ENCODE measurements around the gene LGI2. TPM values are rescaled to one million over a fixed set of nuclear protein-coding genes. Genes with fewer than 3 reads are reported as not detected.
A peak's percentile ranks its signal among the peaks of the same experiment; 100 is the strongest.

Gene LGI2
- total RNA-seq, 2 donors from 2014 or later: 3.7 to 4.0 TPM

DNA sequence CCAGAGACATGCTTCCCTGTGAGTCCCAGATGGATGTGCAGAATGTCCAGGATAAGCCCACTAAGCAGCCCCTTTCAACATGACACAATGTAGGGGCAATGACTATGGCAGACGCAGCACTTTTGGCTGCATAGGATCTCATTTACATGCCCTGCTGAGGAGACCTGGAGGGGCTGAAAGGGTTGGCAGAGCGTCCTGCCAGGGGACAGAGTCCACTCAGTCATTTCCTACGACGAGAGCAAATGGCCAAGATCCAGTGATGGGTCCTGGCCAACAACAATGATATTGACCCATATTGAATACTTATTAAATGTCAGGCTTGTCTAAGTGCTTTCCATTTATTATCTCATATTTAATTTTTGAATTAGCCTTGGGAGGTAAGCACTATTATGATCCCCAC lies 41.4 kb downstream of the LGI2 start:
- DNase-seq (ENCODE audit: low spot score): no peak
- TF ChIP-seq, protein P1, sequence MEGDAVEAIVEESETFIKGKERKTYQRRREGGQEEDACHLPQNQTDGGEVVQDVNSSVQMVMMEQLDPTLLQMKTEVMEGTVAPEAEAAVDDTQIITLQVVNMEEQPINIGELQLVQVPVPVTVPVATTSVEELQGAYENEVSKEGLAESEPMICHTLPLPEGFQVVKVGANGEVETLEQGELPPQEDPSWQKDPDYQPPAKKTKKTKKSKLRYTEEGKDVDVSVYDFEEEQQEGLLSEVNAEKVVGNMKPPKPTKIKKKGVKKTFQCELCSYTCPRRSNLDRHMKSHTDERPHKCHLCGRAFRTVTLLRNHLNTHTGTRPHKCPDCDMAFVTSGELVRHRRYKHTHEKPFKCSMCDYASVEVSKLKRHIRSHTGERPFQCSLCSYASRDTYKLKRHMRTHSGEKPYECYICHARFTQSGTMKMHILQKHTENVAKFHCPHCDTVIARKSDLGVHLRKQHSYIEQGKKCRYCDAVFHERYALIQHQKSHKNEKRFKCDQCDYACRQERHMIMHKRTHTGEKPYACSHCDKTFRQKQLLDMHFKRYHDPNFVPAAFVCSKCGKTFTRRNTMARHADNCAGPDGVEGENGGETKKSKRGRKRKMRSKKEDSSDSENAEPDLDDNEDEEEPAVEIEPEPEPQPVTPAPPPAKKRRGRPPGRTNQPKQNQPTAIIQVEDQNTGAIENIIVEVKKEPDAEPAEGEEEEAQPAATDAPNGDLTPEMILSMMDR (IDR thresholded peaks at IDR 0.05): no peak
- Histone ChIP-seq H3K4me3 (no peak overlapping the region), H3K9me3 (no peaks in the 10 kb centered on the region), H3K36me3 (no peaks in the 10 kb centered on the region), H3K4me1 (ENCODE audit: control insufficient read depth in 1 of 2, low read depth in 2 of 2) (no peaks in the 10 kb centered on the region), H3K27ac (no peak overlapping the region), H3K27me3 (replicated peaks; ENCODE audit: insufficient read depth) (no peaks in the 10 kb centered on the region)
- ATAC-seq (ENCODE audit: insufficient number of reproducible peaks, low FRiP score, low read depth): no peak

DNA sequence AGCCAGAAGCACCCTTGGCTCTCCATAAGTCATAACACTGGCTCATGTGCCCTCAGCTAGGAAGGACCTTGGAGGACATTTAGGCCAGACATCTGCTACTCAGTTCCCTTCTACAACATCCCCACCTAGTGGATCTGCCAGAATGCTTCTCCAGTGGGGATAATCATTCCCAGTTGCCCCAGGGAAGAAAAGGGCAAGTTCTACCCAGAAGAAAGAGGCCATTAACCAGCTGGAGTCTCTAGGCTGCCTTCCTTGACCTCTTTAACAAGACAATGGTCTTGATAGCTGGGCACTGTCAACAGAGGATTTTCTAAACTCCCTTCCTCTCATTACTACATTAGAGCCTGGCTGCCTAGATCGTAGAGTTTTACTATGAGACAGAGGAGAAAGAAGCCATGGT lies 42.0 kb downstream of the LGI2 start:
- Histone ChIP-seq H3K27ac (no peak overlapping the region), H3K9me3 (no peaks in the 10 kb centered on the region), H3K27me3 (replicated peaks; ENCODE audit: insufficient read depth) (no peaks in the 10 kb centered on the region), H3K36me3 (no peaks in the 10 kb centered on the region), H3K4me3 (no peak overlapping the region), H3K4me1 (ENCODE audit: control insufficient read depth in 1 of 2, low read depth in 2 of 2) (no peaks in the 10 kb centered on the region)
- ATAC-seq (ENCODE audit: insufficient number of reproducible peaks, low FRiP score, low read depth): peak; percentile 50
- TF ChIP-seq, protein P1 (IDR thresholded peaks at IDR 0.05): peak; percentile 34
- DNase-seq (ENCODE audit: low spot score): no peak

DNA sequence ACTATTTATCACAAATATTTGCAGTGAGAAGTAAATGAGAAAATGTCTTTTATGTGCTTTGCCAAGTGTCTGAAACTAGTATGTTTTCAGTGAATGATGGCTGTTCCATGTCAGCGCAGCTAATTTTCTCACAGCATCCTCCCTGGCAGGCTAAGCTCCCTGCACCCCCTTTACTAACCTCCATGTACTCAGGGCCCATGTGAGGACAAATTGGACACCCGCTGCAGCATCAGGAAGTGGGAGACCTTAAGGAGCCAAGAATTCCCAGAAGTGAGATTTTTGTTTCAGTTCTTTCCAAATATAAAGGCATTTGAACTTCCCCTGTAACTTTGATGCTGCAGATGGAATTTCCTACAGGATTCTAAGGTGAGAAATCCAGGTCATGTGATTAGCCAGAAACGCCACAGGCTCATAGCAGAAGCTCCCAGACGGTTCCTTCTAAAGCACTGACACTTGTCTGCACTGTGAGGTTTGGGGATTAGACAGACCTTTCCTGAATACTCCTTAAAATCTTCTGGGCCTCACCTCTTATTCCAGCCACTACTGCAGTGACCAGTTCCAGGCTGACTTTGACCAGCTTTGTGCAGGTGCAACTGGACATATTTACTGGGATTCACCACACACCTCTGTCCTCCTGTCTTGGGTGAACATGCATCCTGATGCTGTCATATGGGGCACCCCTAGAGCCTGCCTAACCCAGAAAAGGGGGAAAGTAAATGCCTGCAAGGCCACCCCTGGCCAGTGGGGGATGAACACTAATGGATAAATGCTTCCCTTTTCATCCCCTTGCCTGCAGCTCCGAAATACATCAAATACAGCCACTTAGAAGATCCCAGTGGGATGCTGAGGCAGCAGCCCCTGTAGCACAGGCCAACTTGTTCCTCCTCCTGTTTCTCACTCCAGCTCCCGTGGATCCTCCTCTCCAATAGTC lies 45.9 kb downstream of the LGI2 start:
- Histone ChIP-seq H3K4me3 (no peak overlapping the region), H3K27me3 (replicated peaks; ENCODE audit: insufficient read depth) (no peaks in the 10 kb centered on the region), H3K36me3 (no peaks in the 10 kb centered on the region), H3K4me1 (ENCODE audit: control insufficient read depth in 1 of 2, low read depth in 2 of 2) (peaks cover 0 to 4% of the 10 kb centered on the region in 2 donors), H3K9me3 (no peaks in the 10 kb centered on the region), H3K27ac (no peak overlapping the region)
- DNase-seq (ENCODE audit: low spot score) (no peak), ATAC-seq (ENCODE audit: insufficient number of reproducible peaks, low FRiP score, low read depth) (no peak)
- TF ChIP-seq, protein P1 (IDR thresholded peaks at IDR 0.05): no peak

DNA sequence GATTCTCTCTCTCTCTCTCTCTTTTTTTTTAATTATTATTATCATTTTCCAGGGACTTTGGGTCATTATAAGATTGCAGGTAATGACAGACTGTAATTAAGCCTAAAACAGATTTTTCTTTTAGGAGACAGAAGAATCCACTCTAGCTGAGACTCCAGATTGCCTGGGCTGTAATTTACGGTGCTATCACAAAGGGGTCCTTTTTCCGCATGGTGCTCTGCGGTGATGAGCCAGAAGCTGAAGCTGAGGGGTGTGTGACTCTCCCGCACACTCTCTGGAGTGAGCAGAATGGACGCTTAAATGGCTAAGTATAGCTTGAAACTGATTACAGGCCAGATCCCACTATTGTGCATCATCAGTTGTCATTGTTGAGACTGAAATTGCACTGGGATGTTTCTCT lies 50.0 kb downstream of the LGI2 start:
- TF ChIP-seq, protein P1 (IDR thresholded peaks at IDR 0.05): no peak
- no peak overlapping the region for H3K27ac ChIP-seq
- no peaks in the 10 kb centered on the region for H3K9me3 ChIP-seq
- H3K36me3 ChIP-seq: no peaks in the 10 kb centered on the region
- ATAC-seq (ENCODE audit: insufficient number of reproducible peaks, low FRiP score, low read depth): no peak
- peaks cover 0 to 4% of the 10 kb centered on the region in 2 donors for H3K4me1 ChIP-seq (ENCODE audit: control insufficient read depth in 1 of 2, low read depth in 2 of 2)
- H3K27me3 ChIP-seq (replicated peaks; ENCODE audit: insufficient read depth): no peaks in the 10 kb centered on the region
- H3K4me3 ChIP-seq: no peak overlapping the region
- no peak for DNase-seq (ENCODE audit: low spot score)

DNA sequence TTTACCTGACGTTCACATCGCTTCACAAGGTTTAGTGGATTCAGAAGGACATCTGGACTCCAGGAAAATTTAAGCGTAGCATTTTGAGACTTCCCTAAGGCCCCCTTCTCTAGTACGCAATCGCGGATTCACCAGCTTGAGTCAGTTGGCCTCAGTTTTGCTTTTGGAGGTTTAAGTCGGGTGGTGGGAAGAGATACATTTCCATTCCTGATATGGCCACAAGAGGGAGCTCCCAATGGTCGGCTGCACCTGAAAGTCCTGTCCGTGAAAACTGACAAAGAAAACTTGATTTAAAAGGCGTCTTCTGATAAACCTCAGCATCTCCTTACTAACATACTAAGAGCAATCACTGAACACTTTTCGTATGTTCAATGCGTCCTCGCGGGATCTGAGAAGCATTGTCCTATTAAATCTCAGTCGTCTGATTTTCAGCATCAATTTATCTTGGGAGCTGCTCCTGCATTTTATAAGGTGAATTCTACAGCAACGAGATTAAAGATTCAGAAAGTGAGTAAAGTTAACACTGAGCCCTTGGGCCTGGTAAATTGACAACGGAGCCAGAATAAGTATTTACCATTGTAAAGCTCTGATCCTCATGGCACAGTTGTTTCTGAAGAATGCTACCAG lies 50.6 kb downstream of the LGI2 start:
- no peaks in the 10 kb centered on the region for H3K36me3 ChIP-seq
- H3K27ac ChIP-seq: no peak overlapping the region
- no peaks in the 10 kb centered on the region for H3K9me3 ChIP-seq
- H3K4me3 ChIP-seq: peak overlapping the region; percentile 60
- ATAC-seq (ENCODE audit: insufficient number of reproducible peaks, low FRiP score, low read depth) (peak; percentile 65), DNase-seq (ENCODE audit: low spot score) (peak; percentile 9)
- no peaks in the 10 kb centered on the region for H3K27me3 ChIP-seq (replicated peaks; ENCODE audit: insufficient read depth)
- TF ChIP-seq, protein P1 (IDR thresholded peaks at IDR 0.05): peak; percentile 93
- H3K4me1 ChIP-seq (ENCODE audit: control insufficient read depth in 1 of 2, low read depth in 2 of 2): peaks cover 0 to 4% of the 10 kb centered on the region in 2 donors
